IMR-90 (cell line): ENCODE results near the gene TFB1M. TPM values are rescaled to one million over a fixed set of nuclear protein-coding genes. Genes with fewer than 3 reads are reported as not detected.

ENCODE experiments used
- ATAC-seq: fragments of 200-7000 bp; cut with Tn5 transposase; 2 replicates; pipeline ENCODE4 v1.9.1; 2020; ENCODE audit warnings: low read depth, mild to moderate bottlenecking, moderate library complexity
- BruUV-seq: library from RNA; stranded (reverse); fragments of 400-500 nt; replicated peaks from 2 replicates; lab custom pipeline; 2021; lab: Mats Ljungman, UMichigan
- CTCF ChIA-PET: fragments of 300-600 bp; formaldehyde crosslinking; extraction: SDS; loops from one replicate; lab custom pipeline; 2021; ENCODE audit warnings: antibody characterized with exemption; lab: Yijun Ruan, JAX
- POLR2A ChIA-PET: fragments of 300-600 bp; sonication (Branson Sonifier 250); formaldehyde crosslinking; loops from one replicate; lab custom pipeline; 2022; ENCODE audit warnings: antibody characterized with exemption; ENCODE audit not compliant: unreplicated experiment; lab: Charles Lee
- DNase-seq: peaks from one replicate; pipeline ENCODE4 v3.0.0; 2013
- H2AFZ ChIP-seq: replicated peaks from 2 replicates; pipeline ENCODE3; 2013; ENCODE audit warnings: low read length, mild to moderate bottlenecking; ENCODE audit not compliant: poor library complexity
- H2AK5ac ChIP-seq: 2 replicates; pipeline ENCODE4 v1.6.1; 2013; ENCODE audit warnings: low read depth, low read length, inconsistent platforms
- H2AK9ac ChIP-seq: replicated peaks from 2 replicates; pipeline ENCODE3; 2013; ENCODE audit warnings: mild to moderate bottlenecking, low read depth, low read length, moderate library complexity; ENCODE audit not compliant: poor library complexity
- H2BK120ac ChIP-seq: 2 replicates; pipeline ENCODE4 v1.6.1; 2013; ENCODE audit warnings: low read depth, low read length, inconsistent platforms
- H2BK15ac ChIP-seq: 3 replicates; pipeline ENCODE4 v1.6.1; 2013; ENCODE audit warnings: low read depth, low read length, inconsistent platforms
- H2BK20ac ChIP-seq: 2 replicates; pipeline ENCODE4 v1.6.1; 2013; ENCODE audit warnings: low read depth, mild to moderate bottlenecking, inconsistent platforms, low read length, moderate library complexity
- H2BK5ac ChIP-seq: 2 replicates; pipeline ENCODE4 v1.6.1; 2013; ENCODE audit warnings: mild to moderate bottlenecking, low read depth, low read length, inconsistent platforms; ENCODE audit not compliant: poor library complexity, severe bottlenecking
- H3K14ac ChIP-seq: replicated peaks from 2 replicates; pipeline ENCODE4 v1.6.1; 2013; ENCODE audit warnings: low read depth, low read length, inconsistent platforms
- H3K18ac ChIP-seq: 2 replicates; pipeline ENCODE4 v1.6.1; 2013; ENCODE audit warnings: low read depth, low read length, control low read depth
- H3K23ac ChIP-seq: 2 replicates; pipeline ENCODE4 v1.6.1; 2013; ENCODE audit warnings: low read depth, low read length, inconsistent platforms
- H3K27ac ChIP-seq: 2 replicates; pipeline ENCODE4 v1.5.1; 2013; ENCODE audit warnings: mild to moderate bottlenecking, control low read depth, low read length; ENCODE audit not compliant: insufficient read depth
- H3K27me3 ChIP-seq: 2 replicates; pipeline ENCODE4 v1.6.1; 2013; ENCODE audit warnings: low read length; ENCODE audit not compliant: control insufficient read depth, insufficient read depth
- H3K36me3 ChIP-seq: 2 replicates; pipeline ENCODE4 v1.6.1; 2013; ENCODE audit warnings: low read length, mixed read lengths; ENCODE audit not compliant: control insufficient read depth, insufficient read depth
- H3K4ac ChIP-seq: 2 replicates; pipeline ENCODE4 v1.6.1; 2013; ENCODE audit warnings: low read depth, low read length, inconsistent platforms
- H3K4me1 ChIP-seq: 2 replicates; pipeline ENCODE4 v1.6.1; 2013; ENCODE audit warnings: low read length, mixed read lengths; ENCODE audit not compliant: control insufficient read depth, insufficient read depth
- H3K4me2 ChIP-seq: 2 replicates; pipeline ENCODE4 v1.6.1; 2013; ENCODE audit warnings: low read depth, mild to moderate bottlenecking, control low read depth, low read length, moderate library complexity
- H3K4me3 ChIP-seq: 2 replicates; pipeline ENCODE4 v1.5.1; 2013; ENCODE audit warnings: low read depth, mild to moderate bottlenecking, control low read depth, low read length, moderate library complexity; ENCODE audit not compliant: insufficient read depth
- H3K56ac ChIP-seq: 2 replicates; pipeline ENCODE4 v1.6.1; 2013; ENCODE audit warnings: low read length, inconsistent platforms; ENCODE audit not compliant: insufficient read depth; ENCODE audit errors: extremely low read depth
- H3K79me1 ChIP-seq, 2 experiments: 2 replicates each; pipeline ENCODE4 v1.6.1; 2013; ENCODE audit warnings: low read length in 2 of 2, inconsistent platforms in 1 of 2, low read depth in 1 of 2
- H3K9ac ChIP-seq: 2 replicates; pipeline ENCODE4 v1.6.1; 2013; ENCODE audit warnings: low read depth, low read length, control low read depth
- H3K9me1 ChIP-seq: 2 replicates; pipeline ENCODE4 v1.6.1; 2013; ENCODE audit warnings: low read length, inconsistent platforms; ENCODE audit not compliant: insufficient read depth
- H3K9me3 ChIP-seq: 2 replicates; pipeline ENCODE4 v1.6.1; 2013; ENCODE audit warnings: low read length; ENCODE audit not compliant: control insufficient read depth, insufficient read depth
- H4K20me1 ChIP-seq: 2 replicates; pipeline ENCODE4 v1.6.1; 2013; ENCODE audit warnings: low read length, inconsistent platforms; ENCODE audit not compliant: insufficient read depth
- H4K5ac ChIP-seq: 2 replicates; pipeline ENCODE4 v1.6.1; 2013; ENCODE audit warnings: mild to moderate bottlenecking, low read depth, low read length, control low read depth
- H4K8ac ChIP-seq, 2 experiments: 2 replicates each; pipeline ENCODE4 v1.6.1; 2013; ENCODE audit warnings: low read depth in 2 of 2, low read length in 2 of 2, control low read depth in 1 of 2, inconsistent platforms in 1 of 2
- H4K91ac ChIP-seq: 2 replicates; pipeline ENCODE4 v1.6.1; 2013; ENCODE audit warnings: low read depth, low read length, inconsistent platforms; ENCODE audit not compliant: insufficient read depth
- BHLHE40 ChIP-seq: fragments of 150-350 bp; IDR thresholded peaks from 2 replicates; pipeline ENCODE4 v1.6.1; 2016; ENCODE audit warnings: mild to moderate bottlenecking, low read depth, low read length
- CEBPB ChIP-seq: IDR thresholded peaks from 2 replicates; pipeline ENCODE4 v1.6.1; 2012; ENCODE audit warnings: low read depth, low read length, improper control_type of control experiment
- CTCF ChIP-seq: conservative IDR thresholded peaks from 2 replicates; pipeline ENCODE4 v1.5.1; 2012; ENCODE audit warnings: mild to moderate bottlenecking, low read depth, low read length, improper control_type of control experiment
- FOS ChIP-seq: fragments of 150-350 bp; IDR thresholded peaks from 2 replicates; pipeline ENCODE4 v1.6.1; 2016; ENCODE audit warnings: low read depth, low read length
- MAZ ChIP-seq: IDR thresholded peaks from 2 replicates; pipeline ENCODE4 v1.6.1; 2012; ENCODE audit warnings: low read depth, mild to moderate bottlenecking, low read length, improper control_type of control experiment, moderate library complexity, borderline replicate concordance
- MXI1 ChIP-seq: IDR thresholded peaks from 2 replicates; pipeline ENCODE4 v1.6.1; 2012; ENCODE audit warnings: low read depth, mild to moderate bottlenecking, low read length, moderate library complexity, borderline replicate concordance
- NFE2L2 ChIP-seq: fragments of 150-350 bp; IDR thresholded peaks from 2 replicates; pipeline ENCODE4 v1.6.1; 2016; ENCODE audit warnings: low read depth, mild to moderate bottlenecking, low read length
- POLR2A ChIP-seq: IDR thresholded peaks from 2 replicates; pipeline ENCODE4 v1.6.1; 2012; ENCODE audit warnings: mild to moderate bottlenecking, low read depth, low read length
- RFX5 ChIP-seq: IDR thresholded peaks from 2 replicates; pipeline ENCODE4 v1.8.0; 2012; ENCODE audit warnings: low read depth, mild to moderate bottlenecking, low read length, moderate library complexity
- SMC3 ChIP-seq: fragments of 150-350 bp; IDR thresholded peaks from 2 replicates; pipeline ENCODE4 v1.6.1; 2016; ENCODE audit warnings: low read depth, mild to moderate bottlenecking, antibody characterized with exemption, low read length, moderate library complexity
- USF2 ChIP-seq: fragments of 150-350 bp; IDR thresholded peaks from 2 replicates; pipeline ENCODE4 v1.6.1; 2017; ENCODE audit warnings: mild to moderate bottlenecking, antibody characterized with exemption, low read length, low read depth
- WGBS, 2 experiments: methylation state at CpG; one replicate each; pipeline versions ENCODE4 v1.1.5 to v1.1.7; 2013; ENCODE audit warnings: missing lambda C conversion rate in 2 of 2; ENCODE audit not compliant: insufficient read length in 1 of 2; ENCODE audit errors: extremely low coverage in 2 of 2; 5-methylcytosine and 5-hydroxymethylcytosine counted together
- dilution Hi-C: fragments of 300-500 bp; cut with HindIII; formaldehyde crosslinking; loops from one replicate; pipeline ENCODE4 v1.14.3; 2018; ENCODE audit warnings: low sequenced_read_pairs; ENCODE audit not compliant: unreplicated experiment
- in situ Hi-C: fragments of 300-500 bp; cut with MboI; formaldehyde crosslinking; loops from 3 replicates; pipeline ENCODE4 v1.14.3; 2019; ENCODE audit warnings: low sequenced_read_pairs, inconsistent platforms, mixed read lengths
- intact Hi-C: fragments of 100-400 bp; cut with micrococcal nuclease; formaldehyde crosslinking; loops from 2 replicates; pipeline ENCODE4 v1.10.0; 2022
- polyA plus RNA-seq, 3 experiments: library from polyadenylated mRNA; depleted of rRNA; stranded (reverse); fragments of >200 nt; gene quantifications; 2 replicates each; pipeline ENCODE4 v1.2.3, GENCODE V29; 2012; ENCODE audit warnings: low replicate concordance in 1 of 3
- total RNA-seq: library from RNA; depleted of rRNA; stranded (reverse); fragments of >200 nt; gene quantifications from 2 replicates; pipeline ENCODE4 v1.2.3, GENCODE V29; 2012

TFB1M gene
- total and polyA plus RNA-seq, 2 of the 4 experiments (the other 2 are of a cell fraction) = 18.1 to 22.4 TPM

GRCh38 chr6:155275808-155276480 is 38.3 kb downstream of the TFB1M start:
- BruUV-seq = no TSS peak
- peak overlapping the region; percentile 93 for H2AK5ac ChIP-seq
- peak overlapping the region; percentile 10; the same call in 1 of the 2 replicates for H3K27ac ChIP-seq
- H3K14ac ChIP-seq = peak overlapping the region; percentile 65
- ChIA-PET POLR2A (no interaction called here), CTCF (no interaction called here)
- in situ Hi-C loops (no loop called here), intact Hi-C loops (no loop called here), dilution Hi-C loops (no loop called here)
- whole genome bisulfite sequencing, 2 experiments = 67% methylated on average over 3 of the region's 10 CpGs; no CpG with 5 or more reads in 1 of the 2 experiments
- H2BK5ac ChIP-seq = peak overlapping the region; percentile 35
- no peak overlapping the region for H3K9ac ChIP-seq
- H2BK120ac ChIP-seq = peak overlapping the region; percentile 86
- H3K4me2 ChIP-seq = no peak overlapping the region
- peak overlapping the region; percentile 68; the same call in 1 of the 2 replicates for H3K23ac ChIP-seq
- peaks cover 5% of the 10 kb centered on the region for H3K36me3 ChIP-seq
- H2AFZ ChIP-seq = peak overlapping the region; percentile 57
- DNase-seq = peak; percentile 45
- H4K91ac ChIP-seq = peak overlapping the region; percentile 51; the same call in 1 of the 2 replicates
- peak overlapping the region; percentile 62; the same call in 1 of the 3 replicates for H2BK15ac ChIP-seq
- ATAC-seq = peak; percentile 48
- H3K4me1 ChIP-seq = peaks cover 15% of the 10 kb centered on the region
- H4K20me1 ChIP-seq = 0 out of 2 replicates have a peak, but pooled peaks cover 3% of the 10 kb centered on the region
- peak overlapping the region; percentile 85 for H3K4ac ChIP-seq
- no peak for TF ChIP-seq CEBPB
- no peak for TF ChIP-seq POLR2A
- TF ChIP-seq MAZ = no peak
- TF ChIP-seq CTCF = no peak
- no peak for TF ChIP-seq SMC3
- TF ChIP-seq BHLHE40 = no peak
- no peak for TF ChIP-seq FOS
- TF ChIP-seq USF2 = no peak
- no peak for TF ChIP-seq MXI1
- TF ChIP-seq RFX5 = no peak
- no peak for TF ChIP-seq NFE2L2
- H3K27me3 ChIP-seq = no peaks in the 10 kb centered on the region
- H2AK9ac ChIP-seq = peak overlapping the region; percentile 34
- H3K4me3 ChIP-seq = no peak overlapping the region
- peak overlapping the region in 1 of 2 experiments; percentile 75; a peak in 2 of 4 replicates for H4K8ac ChIP-seq
- peaks cover 10 to 34% of the 10 kb centered on the region in 2 experiments for H3K79me1 ChIP-seq
- H3K18ac ChIP-seq = no peak overlapping the region
- no peak overlapping the region for H3K56ac ChIP-seq
- H3K9me1 ChIP-seq = peaks cover 15% of the 10 kb centered on the region
- no peaks in the 10 kb centered on the region for H3K9me3 ChIP-seq
- peak overlapping the region; percentile 76 for H2BK20ac ChIP-seq
- peak overlapping the region; percentile 22; the same call in 1 of the 2 replicates for H4K5ac ChIP-seq
